ENCODE measurements around the gene PYROXD2.

Gene PYROXD2

DNA sequence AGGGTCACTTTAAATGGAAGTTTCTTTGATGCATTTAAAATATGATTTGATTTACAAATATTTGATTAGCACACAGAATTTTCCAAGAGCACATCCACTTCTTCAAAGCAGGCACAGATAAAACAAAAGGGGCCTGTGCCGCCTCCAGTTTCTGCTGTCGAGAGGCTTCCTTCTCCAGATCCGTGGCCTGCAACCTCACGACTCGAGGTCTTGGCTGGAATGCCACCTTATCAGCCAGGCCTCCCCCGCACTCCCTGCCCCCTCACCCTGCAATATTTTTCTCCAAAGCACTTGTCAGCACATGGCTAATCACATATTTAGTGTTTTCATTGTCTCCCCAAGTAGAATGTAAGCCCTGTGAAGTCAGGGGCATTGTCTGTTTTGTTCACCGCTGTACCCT is 12.5 kb downstream of the PYROXD2 start:
- TF ChIP-seq GATA2 (IDR thresholded peaks at IDR 0.05; ENCODE audit: low read depth, low read length) (no peak), GATA3 (IDR thresholded peaks at IDR 0.05; ENCODE audit: low read depth, low read length) (no peak)

DNA sequence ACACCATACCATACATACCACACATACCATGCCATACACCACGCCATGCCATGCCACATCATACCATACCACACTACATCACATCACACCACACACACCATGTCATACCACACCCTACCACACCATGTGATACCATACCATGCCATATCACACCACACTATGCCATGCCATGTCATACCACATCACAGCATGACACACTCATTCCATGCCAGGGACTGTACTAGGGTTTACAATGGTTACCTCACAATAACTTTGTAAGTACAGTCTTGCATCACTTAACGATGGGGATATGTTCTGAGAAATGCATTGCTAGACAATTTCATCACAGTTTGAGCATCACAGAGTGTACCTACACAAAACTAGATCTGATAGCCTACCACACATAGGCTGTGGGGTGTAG is 14.5 kb downstream of the PYROXD2 start:
- TF ChIP-seq GATA2 (IDR thresholded peaks at IDR 0.05; ENCODE audit: low read depth, low read length): no peak
- no peak for TF ChIP-seq GATA3 (IDR thresholded peaks at IDR 0.05; ENCODE audit: low read depth, low read length)

DNA sequence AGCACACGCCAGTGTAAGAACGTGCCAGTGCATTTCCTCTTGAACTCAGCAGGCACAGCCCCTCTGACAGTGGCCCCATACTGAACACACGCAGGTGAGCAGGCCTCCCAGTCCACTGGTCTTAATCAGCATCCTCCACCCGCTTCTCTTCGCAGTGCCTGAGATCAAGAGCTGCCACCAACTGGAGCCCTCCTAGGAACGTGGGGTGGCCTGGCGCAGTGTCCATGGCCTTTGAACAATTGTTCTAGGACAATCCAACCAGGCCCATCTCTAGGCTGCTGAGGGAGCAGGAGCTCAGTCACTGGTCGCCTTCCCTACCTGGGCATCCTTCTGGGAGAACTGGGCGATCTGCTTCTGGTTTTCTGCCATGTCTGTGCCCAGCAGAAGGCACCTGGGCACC is 15.2 kb downstream of the PYROXD2 start:
- TF ChIP-seq GATA3 (IDR thresholded peaks at IDR 0.05; ENCODE audit: low read depth, low read length): no peak
- no peak for TF ChIP-seq GATA2 (IDR thresholded peaks at IDR 0.05; ENCODE audit: low read depth, low read length)

DNA sequence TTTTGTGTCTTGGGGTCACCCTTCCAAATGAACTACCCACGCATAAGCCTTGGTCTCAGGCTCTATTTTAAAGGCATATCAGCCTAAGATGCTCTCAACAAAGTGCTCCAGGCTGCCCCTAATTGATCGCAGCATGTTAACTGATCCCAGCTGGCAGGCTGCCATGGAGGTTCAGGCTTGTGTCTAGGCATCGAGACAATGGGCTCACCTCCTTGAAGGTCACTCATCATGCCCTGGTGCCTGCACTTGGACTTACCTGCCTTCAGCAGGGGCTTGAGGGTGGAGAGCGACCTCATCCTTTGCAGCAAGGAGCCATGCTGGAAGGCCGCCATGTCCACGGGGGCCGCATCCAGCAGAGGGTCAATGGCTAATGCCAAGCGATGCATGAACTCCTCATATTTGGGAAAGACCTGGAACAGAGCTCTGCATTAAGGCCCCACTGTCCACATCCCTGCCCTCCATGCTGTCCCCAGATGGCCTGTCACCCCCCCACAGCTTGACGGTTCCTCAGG is 17.8 kb downstream of the PYROXD2 start:
- TF ChIP-seq GATA3 (IDR thresholded peaks at IDR 0.05; ENCODE audit: low read depth, low read length) (no peak), GATA2 (IDR thresholded peaks at IDR 0.05; ENCODE audit: low read depth, low read length) (no peak)

DNA sequence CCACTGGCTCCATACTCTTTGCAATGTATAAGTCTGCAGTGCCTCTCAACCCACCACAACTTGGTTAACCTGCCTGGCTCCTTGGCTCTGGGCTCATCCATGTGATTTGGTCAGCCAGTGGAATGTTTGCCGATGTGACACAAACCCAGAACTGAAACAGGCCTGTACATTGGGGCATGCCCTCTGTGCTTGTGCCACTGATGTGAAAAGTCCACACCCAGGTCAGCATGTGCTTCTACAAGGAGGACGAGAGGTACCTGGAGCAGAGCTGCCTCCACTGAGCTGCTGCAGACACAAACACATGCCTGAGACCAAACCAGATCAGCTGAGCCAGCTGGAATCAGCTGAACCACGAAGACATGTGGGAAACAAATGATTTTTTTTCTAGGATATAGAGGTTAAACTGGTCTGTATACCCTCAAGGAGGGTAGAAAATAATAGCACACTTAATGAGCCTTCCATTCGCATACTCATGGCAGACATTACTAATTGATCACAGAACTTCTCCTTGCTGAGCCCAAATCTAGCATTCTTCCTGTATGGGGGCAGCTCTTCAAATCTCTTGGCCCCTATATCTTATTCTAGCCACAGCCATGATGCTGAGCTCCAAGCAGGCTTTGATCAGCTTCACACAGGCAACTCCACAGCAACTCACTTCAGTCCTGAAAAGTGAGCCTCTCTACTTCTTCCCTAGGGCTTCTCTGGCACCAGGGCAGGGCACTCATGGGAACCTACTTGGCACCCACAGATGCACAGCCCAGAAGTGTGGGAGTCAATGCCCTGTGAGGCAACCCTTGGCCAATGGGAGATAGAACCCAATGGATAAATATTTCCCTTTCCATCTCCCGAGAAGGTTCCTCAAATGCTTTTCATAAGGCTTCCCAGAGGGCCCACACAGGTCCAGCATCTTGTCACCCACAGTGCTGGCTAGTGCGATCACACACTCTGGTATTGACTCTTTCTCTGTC is 18.6 kb downstream of the PYROXD2 start:
- TF ChIP-seq GATA3 (IDR thresholded peaks at IDR 0.05; ENCODE audit: low read depth, low read length) (no peak), GATA2 (IDR thresholded peaks at IDR 0.05; ENCODE audit: low read depth, low read length) (no peak)

DNA sequence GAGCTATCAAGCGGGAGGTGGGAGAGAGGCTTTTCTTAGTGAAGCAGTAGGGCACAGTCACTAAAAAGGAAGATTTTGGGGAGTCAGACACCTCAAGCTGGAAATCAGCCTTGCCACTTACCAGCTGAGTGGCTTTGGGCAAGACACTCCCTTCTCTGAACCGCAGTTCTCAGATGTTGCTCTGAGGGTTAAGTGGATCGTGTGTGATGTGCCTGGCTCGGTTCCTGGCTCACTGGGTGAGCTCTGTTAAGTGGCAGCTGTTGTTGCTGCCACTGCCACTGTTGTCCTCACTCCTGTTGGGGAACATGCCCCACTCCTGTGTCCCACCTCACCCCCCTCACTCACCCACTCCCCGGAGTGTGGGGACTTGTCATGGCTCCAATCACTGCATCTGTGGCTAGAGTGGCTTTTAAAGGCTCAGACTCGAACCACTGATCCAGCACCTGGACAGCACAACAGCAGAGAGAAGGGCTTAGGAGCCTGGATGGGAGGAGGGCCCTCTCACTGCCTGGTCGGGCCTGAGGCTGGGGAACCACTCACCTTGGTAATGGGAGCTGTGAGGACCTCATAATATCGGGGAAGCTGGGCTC is 20.0 kb downstream of the PYROXD2 start:
- TF ChIP-seq GATA3 (IDR thresholded peaks at IDR 0.05; ENCODE audit: low read depth, low read length) (no peak), GATA2 (IDR thresholded peaks at IDR 0.05; ENCODE audit: low read depth, low read length) (no peak)

DNA sequence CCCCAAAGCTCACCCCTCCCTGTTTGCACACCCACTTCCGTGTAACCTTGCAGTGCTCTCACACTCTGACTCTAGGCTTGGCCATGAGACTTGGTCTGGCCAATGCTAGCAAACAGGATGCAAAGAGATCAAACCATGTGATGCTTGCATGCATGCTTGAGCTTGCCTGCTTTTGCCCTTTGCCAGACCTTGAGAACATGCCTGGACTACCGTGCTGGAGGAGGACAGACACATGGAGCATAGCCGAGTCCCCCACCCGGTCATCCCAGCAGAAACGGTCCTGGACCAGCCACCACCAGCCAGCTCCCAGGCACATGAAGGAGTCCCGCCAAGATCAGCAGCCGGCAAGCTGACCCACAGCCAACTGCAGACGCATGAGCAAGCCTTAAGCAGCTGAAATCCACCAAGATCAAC is 23.4 kb downstream of the PYROXD2 start:
- TF ChIP-seq GATA3 (IDR thresholded peaks at IDR 0.05; ENCODE audit: low read depth, low read length) (no peak), GATA2 (IDR thresholded peaks at IDR 0.05; ENCODE audit: low read depth, low read length) (no peak)

DNA sequence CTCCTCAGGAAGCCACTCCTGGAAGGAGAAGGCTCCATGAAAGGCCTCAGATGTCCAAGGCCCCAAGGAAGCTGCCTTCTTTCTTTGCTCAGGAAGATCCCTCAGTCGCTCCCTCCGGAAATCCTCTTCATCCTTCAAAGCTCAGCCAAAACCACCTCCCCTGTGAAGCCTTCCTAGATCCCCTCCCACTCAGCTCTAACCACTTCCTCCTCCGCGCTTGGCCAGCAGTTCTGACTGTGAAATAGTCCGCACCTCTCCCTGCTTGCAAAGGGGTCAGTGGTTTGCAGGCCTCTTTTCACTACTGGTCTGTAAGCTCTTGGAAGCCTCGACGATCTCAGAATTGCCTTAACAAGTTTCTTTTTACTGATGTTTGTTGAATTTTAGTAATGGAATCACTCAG is 23.9 kb downstream of the PYROXD2 start:
- TF ChIP-seq GATA3 (IDR thresholded peaks at IDR 0.05; ENCODE audit: low read depth, low read length) (no peak), GATA2 (IDR thresholded peaks at IDR 0.05; ENCODE audit: low read depth, low read length) (no peak)

DNA sequence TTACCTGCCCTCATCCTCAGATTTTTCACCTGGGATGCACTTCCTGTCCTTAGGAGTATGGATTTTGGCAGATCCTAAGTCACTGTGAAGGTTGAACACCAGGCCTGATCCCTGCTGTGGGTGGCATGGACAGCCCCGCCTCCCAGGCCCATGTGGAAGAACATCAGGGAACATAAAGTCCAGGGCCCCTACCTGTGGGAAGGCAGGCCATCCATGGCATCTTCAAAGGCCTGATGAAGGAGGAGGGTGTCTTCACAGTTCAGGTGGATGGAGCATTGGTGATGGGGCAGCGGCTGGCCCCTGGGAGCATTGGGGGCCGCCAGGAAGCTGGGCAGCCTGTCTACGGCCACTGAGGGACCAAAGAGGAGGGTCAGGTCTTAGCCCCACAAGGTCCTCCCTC is 24.6 kb downstream of the PYROXD2 start:
- TF ChIP-seq GATA2 (IDR thresholded peaks at IDR 0.05; ENCODE audit: low read depth, low read length) (no peak), GATA3 (IDR thresholded peaks at IDR 0.05; ENCODE audit: low read depth, low read length) (no peak)

DNA sequence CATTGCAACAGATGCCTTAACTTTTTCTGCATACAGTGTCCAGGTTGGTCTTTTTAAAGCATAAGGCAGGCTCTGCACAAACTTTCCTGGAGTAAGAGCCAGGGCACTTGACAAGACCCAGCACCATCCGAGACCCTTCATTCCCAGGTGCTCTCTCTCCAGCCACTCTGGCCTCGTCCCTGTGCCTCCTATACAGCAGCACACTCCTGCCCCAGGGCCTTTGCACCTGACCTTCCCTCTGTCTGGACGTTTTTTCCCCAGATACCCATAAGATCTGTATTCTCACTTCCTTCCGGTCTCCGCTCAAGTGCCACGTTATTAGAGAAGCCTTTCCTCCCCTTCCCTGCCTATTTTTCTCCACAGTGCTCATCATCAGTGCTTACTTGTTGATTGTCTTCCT is 25.6 kb downstream of the PYROXD2 start:
- TF ChIP-seq GATA3 (IDR thresholded peaks at IDR 0.05; ENCODE audit: low read depth, low read length) (no peak), GATA2 (IDR thresholded peaks at IDR 0.05; ENCODE audit: low read depth, low read length) (no peak)

DNA sequence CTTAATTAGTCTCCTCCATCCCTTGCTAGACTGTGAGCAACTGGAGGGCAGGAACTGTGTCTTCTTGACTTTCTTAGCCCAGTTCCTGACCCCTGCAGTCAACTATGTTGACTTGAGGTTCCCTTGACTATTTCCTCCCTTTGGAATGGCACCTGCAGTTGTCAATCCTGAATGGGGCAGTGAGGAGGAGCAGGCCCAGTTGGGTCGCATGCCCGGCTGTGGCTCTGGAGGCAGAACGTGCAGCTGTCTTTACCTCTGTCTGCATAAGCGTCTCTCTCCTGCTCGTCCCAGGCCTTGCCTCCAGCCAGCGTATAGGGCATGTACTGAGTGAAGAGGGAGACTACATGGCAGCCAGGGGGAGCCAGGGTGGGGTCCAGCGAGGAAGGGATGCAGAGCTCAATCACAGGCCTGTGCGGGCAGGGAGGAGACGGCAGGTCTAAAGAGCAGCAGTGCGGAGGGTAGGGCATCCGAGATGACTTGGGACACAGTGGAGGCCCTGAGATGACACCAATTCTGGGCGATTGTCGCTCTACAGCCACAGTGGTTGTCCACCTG is 26.8 kb downstream of the PYROXD2 start:
- TF ChIP-seq GATA3 (IDR thresholded peaks at IDR 0.05; ENCODE audit: low read depth, low read length) (no peak), GATA2 (IDR thresholded peaks at IDR 0.05; ENCODE audit: low read depth, low read length) (no peak)

DNA sequence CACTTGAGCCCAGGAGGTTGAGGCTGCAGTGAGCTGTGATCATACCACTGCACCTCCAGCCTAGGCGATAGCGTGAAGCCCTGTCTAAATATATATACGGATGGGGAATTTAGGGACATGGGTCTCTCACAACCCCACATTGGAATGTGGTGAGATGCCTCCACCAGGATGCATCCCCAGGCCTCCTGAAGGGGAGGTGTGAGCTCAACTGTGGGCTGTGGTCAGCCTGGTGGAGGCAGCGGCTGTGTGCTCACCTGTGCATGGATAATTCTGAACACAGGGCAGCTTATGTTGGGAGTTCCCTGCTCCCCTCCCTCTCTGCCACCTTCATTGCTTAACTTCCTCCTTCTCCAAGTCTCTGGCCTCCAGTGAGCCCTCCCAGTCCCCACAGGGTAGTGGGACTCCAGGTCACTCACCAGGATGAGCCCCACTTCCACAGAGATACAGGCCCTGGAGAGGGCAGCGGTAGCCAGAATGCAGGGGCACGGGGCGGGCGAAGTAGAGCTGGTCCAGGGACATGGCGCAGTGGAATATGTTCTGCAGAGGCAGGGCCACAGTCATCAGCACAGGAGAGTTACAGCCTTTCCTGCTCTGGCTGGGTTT is 30.4 kb downstream of the PYROXD2 start:
- TF ChIP-seq GATA2 (IDR thresholded peaks at IDR 0.05; ENCODE audit: low read depth, low read length): no peak
- no peak for TF ChIP-seq GATA3 (IDR thresholded peaks at IDR 0.05; ENCODE audit: low read depth, low read length)

DNA sequence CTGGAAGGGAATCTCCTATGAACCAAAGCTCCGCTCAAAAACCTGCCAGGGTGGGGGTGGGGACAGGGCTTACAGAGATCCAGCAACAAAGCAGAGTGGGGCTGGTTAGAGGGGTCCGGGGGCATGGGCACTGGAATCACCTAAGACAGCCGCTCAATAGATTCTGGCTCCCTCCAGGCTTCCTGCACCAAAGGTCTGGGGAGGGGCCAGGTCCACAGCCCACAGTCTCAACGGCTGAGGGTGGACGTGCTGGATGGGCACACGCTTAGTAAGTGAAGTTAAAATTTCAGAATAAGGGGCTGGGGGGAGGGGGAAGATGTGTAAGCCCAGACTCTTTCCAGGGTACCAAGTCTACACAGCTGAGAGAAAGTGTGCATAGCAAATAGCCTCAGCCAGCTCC is 31.1 kb downstream of the PYROXD2 start:
- TF ChIP-seq GATA2 (IDR thresholded peaks at IDR 0.05; ENCODE audit: low read depth, low read length) (no peak), GATA3 (IDR thresholded peaks at IDR 0.05; ENCODE audit: low read depth, low read length) (no peak)

DNA sequence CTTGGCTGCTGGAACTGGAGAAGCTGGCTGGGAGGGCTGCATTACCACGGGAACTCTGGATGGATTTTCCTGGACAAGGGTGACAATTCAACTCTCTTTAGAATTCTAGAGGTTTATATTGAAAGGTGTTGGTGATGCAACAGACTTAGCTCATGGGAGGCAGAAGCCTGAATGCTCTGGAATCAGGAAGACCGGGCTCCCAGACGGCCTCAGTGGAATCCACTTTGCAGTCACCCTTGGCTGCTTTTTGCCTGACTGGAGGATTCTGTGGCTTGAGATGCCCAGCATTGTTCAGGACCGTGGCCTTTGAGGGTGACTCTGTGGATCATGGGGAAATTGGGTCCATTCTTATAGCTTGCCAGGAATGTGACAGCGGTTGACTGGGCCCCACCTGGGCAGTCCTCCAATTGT is 32.3 kb downstream of the PYROXD2 start:
- TF ChIP-seq GATA3 (IDR thresholded peaks at IDR 0.05; ENCODE audit: low read depth, low read length): no peak
- no peak for TF ChIP-seq GATA2 (IDR thresholded peaks at IDR 0.05; ENCODE audit: low read depth, low read length)
